ENCODE results near the gene PACRG.

The PACRG gene

DNA sequence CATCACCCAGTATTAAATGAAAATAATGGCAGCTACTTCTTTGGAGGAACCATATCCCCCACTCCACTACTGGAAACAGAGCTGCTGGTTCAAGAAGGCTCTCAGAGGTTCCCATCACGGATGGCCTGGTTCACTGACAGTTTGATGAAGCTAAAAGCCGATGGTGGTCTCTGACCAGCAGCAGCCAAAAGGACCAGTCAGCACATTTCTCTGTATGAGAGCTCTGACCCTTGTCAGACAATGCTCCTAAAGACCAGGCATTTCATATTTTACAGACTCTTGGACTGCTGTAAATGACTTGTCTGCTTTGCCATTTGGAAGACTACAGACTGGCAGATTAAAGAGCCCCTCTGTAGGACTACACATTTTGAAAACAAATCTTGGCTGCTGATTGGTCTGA is 16.8 kb upstream of the PACRG start:
- DNase-seq = no peak

DNA sequence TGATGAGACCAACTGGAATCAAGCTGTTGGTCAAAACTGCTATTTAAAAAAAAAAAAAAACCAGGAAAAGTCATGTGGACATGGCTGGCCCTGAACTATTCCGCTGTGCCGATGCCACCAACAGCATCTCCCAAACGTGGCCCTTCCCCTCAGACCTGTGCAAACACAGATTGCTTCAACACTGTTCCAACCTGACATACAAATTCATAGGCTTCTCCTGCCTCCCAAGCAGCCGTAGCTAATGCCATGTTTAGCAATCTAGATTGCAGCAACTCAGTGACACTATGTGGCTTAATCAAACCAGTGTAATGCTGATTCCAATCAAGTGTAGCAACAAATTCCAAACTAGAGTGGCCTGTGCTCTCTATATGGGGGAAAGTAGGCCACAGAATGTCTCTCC is 16.4 kb upstream of the PACRG start:
- no peak for DNase-seq

DNA sequence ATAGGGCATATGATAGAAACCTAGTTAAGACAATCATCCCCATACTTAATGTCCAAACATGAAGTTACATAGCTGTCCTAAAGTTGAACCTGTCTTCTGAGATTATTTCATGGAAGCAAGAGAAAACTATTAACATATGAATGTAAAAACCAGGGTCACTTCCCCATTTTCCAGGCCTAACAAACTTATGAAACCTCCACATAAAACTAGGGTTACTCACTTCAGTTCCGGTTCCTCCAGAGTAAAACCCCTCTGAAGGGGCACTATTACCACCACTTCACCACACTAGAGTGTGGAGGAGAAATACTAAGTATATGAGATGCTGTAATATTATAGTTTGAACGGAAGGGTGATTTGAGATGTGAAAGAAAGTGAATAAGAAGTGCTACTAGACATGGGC is 15.1 kb upstream of the PACRG start:
- no peak for DNase-seq

DNA sequence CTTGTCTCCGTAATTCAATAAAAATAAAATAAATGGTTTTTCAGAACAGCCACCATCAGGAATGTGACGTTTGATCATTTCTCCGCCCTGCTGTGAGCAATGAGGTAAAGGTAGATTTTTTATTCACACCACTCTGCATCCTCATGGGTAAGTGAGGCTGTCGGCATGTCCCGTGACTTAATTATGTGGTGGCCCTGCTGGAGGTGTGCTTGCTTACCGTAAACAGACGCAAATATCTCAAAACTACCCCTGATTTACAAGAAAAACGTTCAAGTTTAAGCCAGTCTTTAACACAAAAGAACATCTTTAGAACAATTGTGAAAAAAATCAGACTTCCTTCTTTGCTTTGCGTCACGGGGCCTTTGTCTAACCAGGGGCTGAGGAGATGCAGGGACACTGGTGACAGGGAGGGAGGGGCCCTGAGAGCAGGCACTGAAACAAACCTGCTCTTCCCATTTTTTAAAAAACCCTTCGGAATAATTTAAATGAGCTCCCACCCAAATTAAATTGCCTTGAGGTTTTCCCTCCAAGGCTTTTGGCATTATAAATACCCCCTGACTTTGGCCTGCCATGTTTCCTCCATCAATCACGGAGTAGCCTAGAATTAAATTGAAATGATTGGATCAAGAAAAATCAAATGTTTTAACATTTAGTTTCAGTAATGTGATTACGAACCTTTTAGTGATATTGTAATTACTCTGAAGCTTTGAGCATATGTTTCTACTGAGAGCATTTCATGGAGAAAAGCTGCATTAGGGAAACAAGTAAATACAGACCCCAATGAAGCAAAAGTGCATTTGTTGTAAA is 13.6 kb upstream of the PACRG start:
- no peak for DNase-seq

DNA sequence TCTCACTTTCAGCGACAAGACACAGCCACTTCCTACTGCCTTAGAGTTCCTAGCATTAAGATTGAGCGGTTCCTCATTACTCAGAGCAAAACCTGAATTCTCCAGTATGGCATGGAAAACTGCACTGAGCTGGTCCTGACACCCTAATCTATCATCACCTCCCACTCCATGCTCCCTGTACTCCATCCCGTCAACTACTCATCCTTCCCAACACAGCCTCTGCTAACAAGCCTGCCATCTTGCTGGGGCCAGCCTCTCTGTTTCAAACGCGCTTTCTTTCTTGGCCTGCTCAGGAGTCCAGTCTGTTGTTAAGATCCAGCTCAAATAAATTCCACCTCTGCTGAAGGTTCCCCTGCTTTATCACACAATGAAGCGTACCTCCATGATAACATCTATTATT is 12.2 kb upstream of the PACRG start:
- DNase-seq = no peak

DNA sequence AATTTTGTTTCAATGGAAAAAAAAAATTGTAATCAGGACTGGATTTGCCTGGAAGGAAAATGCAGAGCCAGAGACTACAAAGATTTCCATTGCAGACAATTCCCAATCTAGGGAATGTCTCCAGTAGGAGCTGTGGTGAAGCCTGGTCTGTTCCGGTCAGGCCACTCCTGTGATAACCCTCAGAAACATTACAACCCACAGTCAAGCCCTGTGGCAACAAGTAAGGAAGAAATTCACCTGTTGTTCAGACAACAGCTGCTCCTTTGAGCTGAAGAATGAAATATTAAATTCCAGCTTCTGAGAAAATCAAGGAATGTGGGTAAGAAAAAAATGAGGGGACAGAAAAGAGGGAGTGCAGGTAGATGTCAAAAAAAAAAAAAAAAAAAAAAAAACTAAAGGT is 8.2 kb upstream of the PACRG start:
- no peak for DNase-seq

DNA sequence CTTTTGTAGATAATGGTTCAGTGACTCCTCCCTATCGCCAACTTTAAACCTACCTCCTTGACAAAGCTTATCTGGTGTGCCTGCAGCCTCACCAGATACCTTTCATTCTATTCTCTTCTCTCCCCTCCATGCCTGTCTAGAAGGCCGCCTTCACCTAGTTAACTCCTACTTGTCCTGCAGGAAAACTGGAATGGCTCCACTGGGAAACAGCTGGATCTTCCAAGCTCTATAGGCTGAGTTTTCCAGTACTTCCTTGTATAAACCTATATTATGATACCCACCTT is 6.4 kb upstream of the PACRG start:
- DNase-seq = no peak

DNA sequence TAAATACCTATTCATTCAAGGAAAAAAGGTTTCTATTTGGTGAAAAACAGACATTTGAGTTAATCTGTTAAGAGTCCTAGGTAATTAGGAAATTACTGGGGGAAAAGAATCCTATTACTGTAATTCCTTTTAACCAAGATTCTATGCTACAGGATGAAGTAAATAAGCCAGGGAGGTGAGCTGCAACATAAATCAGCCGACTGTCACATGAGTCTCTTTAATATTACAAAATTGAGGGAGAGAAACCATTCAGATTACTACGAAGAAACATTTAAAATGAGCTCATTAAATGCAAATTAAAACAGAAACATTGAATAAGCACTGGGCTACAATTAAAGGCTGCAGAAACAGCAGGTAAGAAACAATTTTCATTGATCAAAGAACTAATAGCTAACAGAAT is 5.5 kb upstream of the PACRG start:
- DNase-seq = no peak

DNA sequence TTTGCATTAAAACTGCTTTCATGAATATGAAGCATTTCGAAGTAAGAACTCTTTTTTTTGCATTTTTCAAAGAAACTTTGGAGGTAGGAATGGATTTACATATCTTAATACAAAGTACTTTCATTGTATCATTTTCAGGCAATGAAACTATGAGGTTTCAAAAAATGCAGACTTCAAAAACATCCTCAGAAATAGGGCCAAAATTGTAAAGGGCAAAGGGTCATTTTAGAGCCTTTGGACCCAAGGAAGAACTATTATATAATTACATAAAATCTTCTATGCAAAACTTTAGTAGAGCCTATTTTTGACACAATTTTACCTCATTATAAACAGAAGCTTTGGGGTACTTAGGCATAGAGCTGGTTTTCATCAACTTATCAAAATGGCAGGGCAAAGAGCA is 5.1 kb upstream of the PACRG start:
- DNase-seq = no peak

DNA sequence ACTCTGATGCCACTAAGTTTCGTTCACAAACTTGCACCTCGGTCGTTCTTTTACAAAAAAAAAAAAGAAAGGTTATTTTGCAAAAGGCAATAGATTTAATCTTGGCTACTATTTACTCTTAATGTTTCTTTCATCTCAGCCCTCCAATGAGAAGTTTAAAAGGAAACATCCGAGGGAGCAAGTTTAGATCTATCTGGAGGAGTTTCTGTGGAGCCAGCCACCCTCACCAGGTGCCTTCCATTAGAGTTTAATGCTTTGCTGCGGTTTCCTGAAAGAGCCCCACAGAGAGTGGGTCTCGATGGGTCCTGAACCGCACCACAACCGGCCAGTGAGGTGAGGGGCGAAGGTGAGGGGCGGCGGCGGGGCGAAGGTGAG is 840 bp upstream of the PACRG start:
- DNase-seq = no peak

DNA sequence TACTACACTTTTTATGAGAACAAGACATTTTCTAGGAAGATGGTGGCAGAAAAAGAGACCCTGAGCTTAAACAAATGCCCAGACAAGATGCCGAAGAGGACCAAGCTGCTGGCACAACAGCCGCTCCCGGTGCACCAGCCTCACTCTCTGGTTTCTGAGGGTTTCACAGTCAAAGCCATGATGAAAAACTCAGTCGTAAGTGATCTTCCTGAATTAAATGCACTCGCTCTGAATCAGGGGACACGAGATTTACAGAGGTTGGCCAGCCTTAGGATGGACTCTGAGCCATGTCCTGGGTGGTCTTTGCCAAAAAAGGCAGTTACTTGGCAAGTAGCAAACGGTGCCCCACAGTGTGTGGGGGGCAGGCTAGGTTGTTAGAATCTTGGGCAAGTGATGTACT is 423 bp downstream of the PACRG start:
- no peak for DNase-seq

DNA sequence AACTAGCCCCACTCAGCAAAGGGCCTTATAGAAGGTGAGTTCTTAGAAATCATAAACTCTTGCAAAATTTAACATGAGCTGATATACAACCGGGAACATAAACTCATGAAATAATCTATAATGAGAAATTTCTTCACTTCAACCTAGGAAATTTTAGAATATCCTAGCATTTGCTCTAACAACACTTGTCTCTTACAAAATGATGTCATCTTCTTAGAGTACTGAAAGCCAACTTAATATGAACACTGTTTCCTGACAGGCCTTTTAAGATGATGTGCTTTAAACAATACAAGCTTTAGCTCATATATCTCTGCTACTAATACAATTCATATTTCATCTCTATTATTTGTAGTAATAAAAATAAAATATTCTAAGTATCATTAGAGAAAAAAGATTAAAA is 932 bp downstream of the PACRG start:
- DNase-seq = no peak

DNA sequence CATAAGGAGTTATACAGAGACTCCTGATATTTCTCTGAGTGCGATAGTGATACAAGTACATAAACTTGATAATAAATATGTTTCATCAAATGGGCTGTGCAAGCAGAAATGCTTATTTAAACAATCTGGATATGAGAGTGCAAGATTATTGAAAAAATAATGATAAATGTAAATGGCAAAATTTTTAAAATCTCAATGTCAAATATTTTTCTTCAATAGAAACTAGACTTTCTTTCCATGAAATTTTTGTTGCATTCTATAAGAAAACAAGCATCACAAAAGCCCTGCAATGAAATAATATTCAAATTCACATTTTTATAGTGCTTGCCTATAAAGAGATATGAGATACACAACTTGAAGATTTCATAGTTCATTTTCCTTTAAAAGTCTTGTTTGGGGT is 2.7 kb downstream of the PACRG start:
- no peak for DNase-seq

DNA sequence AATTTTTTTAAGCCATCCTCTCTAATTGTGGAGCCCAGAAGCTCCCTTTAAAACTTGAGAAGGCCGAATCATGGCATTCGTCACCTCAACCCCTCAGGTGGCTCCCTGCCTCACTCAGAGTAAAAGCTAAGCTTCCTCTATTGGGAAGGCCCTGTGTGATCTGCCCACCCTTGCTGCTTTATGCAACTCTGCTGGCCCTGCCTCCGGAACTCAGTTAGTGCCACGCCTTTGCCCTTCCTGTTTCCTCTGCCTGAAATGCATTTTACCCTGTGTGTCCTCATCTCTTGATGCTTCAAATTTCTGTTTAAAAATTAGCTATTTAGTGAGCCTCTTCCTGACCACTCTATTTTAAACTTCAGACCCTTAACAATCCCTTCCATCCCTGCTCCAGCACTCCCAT is 5.7 kb downstream of the PACRG start:
- DNase-seq = no peak

DNA sequence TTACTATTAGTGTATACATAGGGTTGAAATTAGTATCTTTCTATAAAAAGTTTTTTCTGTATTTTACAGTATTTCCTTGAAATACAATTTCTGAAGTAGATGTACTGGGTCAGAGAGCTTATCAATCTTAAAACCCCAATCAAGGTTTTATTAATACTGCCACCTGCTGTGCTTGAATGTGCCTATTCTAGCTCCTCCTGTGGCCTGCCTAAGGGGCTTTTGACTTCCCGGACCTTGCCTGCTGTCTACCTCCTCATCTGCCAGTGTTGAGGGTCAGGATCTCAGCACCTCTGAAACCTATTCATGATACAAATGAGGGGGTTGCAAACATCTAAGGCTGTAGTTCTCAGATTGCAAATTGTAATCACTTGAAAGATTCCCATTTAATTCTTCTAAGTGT is 9.2 kb downstream of the PACRG start:
- no peak for DNase-seq

DNA sequence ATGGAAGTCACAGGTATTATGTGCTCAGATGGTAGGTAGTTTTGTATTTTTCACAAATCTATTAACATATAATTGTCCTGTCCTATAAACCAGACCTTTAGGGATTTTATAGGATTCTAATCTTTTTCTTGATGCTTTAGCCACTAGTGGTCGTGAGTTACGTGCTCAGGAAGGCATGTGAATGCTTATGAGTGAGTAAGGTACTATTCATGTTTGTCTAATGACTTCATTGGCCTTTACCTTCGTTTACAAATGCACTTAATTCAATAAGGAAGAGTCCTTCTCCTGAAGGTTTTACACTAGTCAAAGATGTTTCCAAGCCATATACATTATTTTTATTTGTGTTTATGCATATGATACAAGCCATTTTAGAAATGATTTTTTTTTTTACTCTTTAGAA is 23.0 kb downstream of the PACRG start:
- DNase-seq = no peak

DNA sequence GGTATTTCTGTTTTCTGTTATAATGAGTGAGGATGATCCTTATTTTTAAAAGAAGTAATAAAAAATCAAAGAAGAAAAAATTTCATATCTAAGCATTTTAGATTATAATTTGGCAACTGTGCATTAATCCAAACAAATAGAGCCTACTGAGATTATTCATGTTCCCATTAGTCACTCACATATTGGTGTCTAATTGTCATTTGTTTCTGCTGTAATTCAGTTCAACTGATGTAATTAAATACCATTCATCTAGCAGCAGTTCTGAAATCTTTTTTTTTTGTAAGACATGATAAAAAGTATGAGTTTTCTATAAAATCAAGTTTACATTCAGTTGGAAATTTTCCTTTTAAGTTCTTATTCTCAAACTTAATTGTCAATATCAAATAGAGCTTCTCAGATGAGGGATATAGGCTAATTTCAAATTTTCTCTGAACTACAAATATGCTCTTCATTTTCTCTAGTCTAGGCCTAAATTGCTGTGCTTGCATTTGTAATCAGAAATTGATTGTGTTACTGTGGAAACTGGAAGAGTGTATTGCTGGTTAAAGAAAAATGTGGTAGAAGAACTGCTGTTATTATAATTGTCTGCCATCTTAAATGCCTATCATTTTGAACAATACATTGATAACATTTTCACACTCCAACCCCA is 23.6 kb downstream of the PACRG start:
- no peak for DNase-seq

DNA sequence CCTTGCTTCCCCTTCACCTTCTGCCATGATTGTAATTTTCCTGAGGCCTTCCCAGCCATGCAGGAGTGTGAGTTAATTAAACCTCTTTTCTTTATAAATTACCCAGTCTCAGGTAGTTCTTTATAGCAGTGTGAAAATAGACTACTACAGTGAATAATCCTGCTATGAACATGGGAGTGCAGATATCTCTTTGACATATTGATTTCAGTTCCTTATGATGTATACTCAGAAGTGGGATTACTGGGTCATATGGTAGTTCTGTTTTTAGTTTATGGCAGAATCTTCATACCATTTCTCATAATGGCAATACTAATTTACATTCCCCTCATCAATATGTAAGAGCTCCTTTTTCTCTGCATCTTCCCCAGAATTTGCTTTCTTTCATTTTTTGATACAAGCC is 26.0 kb downstream of the PACRG start:
- DNase-seq = no peak

DNA sequence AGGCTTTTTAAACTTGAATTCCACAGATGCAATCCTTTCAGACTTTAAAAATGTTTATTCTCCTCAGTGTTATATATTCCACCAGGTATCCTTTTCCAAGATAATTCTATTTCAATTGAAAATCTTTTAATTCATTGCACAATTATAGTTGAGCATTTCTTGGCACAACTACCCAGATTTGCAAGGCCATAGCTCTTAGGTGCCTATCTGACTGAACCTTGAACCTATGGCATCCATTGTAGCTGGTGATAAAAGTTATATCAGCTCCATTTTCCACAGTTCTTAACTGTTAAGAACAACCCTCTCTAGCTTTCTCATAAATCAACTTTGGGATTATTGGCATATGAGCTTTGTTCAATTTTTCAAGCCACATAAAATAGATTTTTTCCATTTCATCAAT is 42.4 kb downstream of the PACRG start:
- no peak for DNase-seq

DNA sequence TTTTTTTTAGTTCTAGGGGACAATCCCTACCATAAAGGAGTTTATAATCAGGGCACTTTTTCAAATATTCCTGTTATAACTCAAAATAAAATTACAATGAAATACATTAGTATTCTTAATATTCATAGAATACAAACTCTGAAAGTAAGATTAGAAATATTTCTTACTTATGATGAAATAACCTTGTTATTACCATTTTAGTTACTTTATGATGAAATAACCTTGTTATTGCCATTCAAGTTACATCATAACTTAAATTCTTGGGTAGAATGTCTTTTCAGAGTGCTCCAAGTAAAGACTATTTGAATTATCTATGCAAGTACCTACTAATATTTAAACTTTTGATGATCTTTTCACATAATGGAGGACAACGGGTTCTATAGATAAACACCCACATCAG is 43.2 kb downstream of the PACRG start:
- no peak for DNase-seq

DNA sequence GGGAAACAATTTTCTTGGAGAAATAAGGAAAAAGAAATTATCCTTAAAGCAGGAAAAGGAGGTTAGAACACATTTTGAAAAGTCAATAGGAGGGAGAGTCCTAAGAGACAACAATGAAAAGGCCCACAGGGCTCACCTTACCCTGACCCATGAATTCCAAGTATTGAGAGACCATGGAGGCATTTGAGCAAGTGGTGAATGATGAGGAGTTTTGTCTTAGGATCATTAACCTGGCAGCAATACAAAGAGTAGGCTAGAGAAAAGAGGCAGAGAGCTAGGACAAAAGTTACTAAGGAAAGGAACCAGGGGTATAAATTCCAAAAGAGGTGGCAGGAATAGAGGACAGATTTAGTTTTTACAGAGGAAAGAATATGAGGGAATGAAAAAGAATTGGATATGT is 44.7 kb downstream of the PACRG start:
- DNase-seq = no peak

DNA sequence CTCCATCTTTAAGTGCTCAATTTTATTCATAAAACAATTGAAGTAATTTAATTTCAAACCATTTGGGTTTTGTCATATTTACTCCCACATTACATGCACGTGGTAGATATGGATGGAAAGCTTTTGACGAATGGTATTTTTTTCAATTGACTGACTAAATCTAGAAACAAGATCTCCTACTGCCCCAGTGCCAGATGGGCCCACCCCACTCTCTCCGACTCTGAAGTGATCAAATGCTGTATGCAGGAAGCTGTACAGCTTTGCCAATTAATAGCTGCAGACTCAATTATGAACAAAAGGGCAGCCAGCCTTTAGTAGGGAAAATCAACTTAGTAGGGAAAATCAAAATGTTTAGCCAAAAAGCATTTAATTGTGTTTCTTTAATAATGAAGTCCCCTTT is 46.2 kb downstream of the PACRG start:
- DNase-seq = no peak

DNA sequence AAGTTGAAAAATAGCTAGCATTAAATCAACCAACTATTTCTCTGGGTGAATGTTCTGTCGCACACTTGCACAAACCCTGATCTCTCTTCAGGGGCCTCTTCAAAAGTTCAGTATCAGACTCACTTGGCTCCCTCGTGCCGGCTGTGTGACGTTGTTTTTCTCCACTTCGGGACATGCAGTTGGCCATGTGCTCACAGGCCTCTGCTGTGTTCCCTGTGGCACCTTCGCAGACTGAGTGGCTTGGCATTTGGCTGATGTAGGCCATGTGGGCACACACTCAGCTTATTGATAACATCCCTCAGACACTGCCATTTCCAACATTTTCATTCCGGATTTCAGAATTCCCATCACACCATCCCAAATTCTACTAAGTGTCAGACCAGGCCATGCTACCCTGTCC is 49.3 kb downstream of the PACRG start:
- no peak for DNase-seq

DNA sequence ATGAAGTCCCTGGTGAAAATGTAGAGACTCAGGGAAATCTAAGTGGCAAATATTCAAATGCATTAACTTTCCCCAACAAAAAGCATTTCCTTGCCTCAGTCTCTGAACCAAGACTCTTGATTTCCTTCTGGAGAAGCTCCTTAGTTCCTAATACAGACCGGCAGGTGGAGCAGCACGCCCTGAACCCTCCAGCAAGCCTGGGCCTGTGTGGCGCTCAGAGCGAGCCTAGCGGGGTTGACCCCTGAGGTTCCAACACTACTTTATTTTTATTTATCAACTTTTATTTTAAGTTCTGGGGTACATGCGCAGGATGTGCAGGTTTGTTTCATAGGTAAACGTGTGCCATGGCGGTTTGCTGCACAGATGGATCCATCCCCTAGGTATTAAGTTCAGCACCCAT is 50.8 kb downstream of the PACRG start:
- no peak for DNase-seq

DNA sequence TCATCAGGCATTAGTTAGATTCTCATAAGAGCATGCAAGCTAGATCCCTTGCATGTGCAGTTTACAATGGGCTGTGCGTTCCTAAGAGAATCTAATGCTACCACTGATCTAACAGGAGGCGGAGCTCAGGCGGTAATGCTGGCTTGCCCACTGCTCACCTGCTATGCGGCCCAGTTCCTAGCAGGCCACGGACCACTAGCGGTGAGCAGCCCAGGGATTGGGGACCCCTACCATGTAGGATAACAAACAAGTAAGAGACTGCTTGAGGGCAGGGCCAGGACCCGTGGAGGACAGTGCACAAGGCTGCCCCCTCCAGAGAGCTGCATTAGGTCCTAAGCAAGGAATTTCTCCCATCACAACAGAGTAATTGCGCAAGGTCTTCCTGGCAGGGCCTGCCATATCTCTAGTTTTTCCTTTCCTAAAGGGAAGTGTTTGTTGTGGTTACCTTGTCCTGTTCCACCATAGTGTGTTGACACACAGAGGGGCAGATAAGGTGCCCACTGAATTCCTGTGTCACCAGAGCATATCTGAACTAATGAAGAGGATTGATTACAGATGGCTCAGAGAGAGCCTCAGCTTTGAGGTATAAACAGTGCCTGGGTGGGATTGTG is 58.0 kb downstream of the PACRG start:
- no peak for DNase-seq

Data from NCI-H1048 (cell line).